Endothelial cell (in vitro differentiated cells): Measurements from ENCODE around the gene HLCS. TPM values are rescaled to one million over a fixed set of nuclear protein-coding genes. Genes with fewer than 3 reads are reported as not detected.
"Not testable (repeated sequence)": the region's sequence is repeated elsewhere in the genome, so short reads cannot be mapped to it uniquely, and the experiment has no call there.

ENCODE experiments used
- DNase-seq: peaks from one replicate; pipeline ENCODE4 v3.0.0; 2021; ENCODE audit warnings: low spot score
- H3K27ac Mint-ChIP-seq: one replicate; pipeline ENCODE4 v1.8.0; 2021; ENCODE audit warnings: mixed read lengths, inconsistent platforms; ENCODE audit not compliant: unreplicated experiment
- H3K27me3 Mint-ChIP-seq: one replicate; pipeline ENCODE4 v1.8.0; 2021; ENCODE audit warnings: mild to moderate bottlenecking, moderate library complexity, mixed read lengths, inconsistent platforms; ENCODE audit not compliant: unreplicated experiment
- H3K36me3 Mint-ChIP-seq: one replicate; pipeline ENCODE4 v1.8.0; 2021; ENCODE audit warnings: mild to moderate bottlenecking, low read depth, mixed read lengths, inconsistent platforms; ENCODE audit not compliant: unreplicated experiment
- H3K4me1 Mint-ChIP-seq: one replicate; pipeline ENCODE4 v1.8.0; 2021; ENCODE audit warnings: mild to moderate bottlenecking, mixed read lengths, inconsistent platforms; ENCODE audit not compliant: unreplicated experiment
- H3K4me3 Mint-ChIP-seq: one replicate; pipeline ENCODE4 v1.8.0; 2021; ENCODE audit warnings: mild to moderate bottlenecking, mixed read lengths, inconsistent platforms; ENCODE audit not compliant: unreplicated experiment
- H3K9me3 Mint-ChIP-seq: one replicate; pipeline ENCODE4 v1.8.0; 2021; ENCODE audit warnings: mixed read lengths, inconsistent platforms; ENCODE audit not compliant: unreplicated experiment
- total RNA-seq: library from RNA; stranded (reverse); fragmentation: NEBNext Ultra II Directional; extraction: Animal tissue kit (Norgen Biotek cat#: 25700); gene quantifications from one replicate; pipeline ENCODE4 v1.2.1, GENCODE V29; 2021; ENCODE audit not compliant: unreplicated experiment
- TF ChIP-seq, protein P1 (sequence below): fragments of 200-600 bp; sonication (generic); IDR thresholded peaks from one replicate; pipeline ENCODE4 v1.5.0; 2021; ENCODE audit warnings: antibody characterized with exemption; ENCODE audit not compliant: unreplicated experiment

The HLCS gene
- total RNA-seq, 1 donor from 2014 or later, result 97.4 TPM

DNA sequence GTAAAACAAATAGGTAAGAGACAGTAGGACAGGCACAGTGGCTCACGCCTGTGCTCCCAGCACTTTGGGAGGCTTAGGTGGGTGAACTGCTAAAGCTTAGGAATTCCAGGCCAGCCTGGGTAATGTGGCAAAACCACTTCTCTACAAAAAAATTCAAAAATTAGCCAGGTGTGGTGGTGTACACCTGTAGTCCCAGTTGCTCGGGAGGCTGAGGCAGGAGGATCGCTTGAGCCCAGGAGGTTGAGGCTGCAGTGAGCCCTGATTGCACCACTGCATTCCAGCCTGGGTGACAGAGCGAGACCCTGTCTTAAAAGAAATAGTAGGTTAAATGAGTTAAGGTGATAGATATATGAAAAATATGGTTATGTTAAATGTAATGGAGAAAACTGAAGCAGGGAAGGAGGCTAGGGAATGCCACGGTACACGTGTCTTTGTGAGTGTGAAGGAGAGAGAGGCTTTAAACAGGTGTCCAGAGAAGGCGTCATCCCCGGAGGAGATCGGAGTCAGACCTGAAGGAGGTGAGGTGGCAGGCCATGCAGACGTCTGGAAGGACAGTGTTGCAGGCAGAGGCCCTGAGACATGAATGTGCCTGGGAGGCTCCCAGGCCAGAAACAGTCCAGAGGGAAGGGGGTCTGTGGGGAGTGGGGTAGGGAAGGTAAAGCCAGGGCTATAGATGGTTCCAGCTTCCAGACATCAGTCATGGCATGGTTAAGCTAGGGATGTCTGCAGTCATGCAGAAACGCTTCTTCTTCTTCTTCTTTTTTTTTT, 32.8 kb upstream of the HLCS start:
- no peak for DNase-seq
- Mint-ChIP-seq H3K4me3 (no peak overlapping the region), H3K27me3 (peaks cover 2% of the 10 kb centered on the region), H3K4me1 (peaks cover 27% of the 10 kb centered on the region), H3K36me3 (no peaks in the 10 kb centered on the region), H3K27ac (no peak overlapping the region), H3K9me3 (no peaks in the 10 kb centered on the region)
- TF ChIP-seq, protein P1, sequence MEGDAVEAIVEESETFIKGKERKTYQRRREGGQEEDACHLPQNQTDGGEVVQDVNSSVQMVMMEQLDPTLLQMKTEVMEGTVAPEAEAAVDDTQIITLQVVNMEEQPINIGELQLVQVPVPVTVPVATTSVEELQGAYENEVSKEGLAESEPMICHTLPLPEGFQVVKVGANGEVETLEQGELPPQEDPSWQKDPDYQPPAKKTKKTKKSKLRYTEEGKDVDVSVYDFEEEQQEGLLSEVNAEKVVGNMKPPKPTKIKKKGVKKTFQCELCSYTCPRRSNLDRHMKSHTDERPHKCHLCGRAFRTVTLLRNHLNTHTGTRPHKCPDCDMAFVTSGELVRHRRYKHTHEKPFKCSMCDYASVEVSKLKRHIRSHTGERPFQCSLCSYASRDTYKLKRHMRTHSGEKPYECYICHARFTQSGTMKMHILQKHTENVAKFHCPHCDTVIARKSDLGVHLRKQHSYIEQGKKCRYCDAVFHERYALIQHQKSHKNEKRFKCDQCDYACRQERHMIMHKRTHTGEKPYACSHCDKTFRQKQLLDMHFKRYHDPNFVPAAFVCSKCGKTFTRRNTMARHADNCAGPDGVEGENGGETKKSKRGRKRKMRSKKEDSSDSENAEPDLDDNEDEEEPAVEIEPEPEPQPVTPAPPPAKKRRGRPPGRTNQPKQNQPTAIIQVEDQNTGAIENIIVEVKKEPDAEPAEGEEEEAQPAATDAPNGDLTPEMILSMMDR, result no peak

DNA sequence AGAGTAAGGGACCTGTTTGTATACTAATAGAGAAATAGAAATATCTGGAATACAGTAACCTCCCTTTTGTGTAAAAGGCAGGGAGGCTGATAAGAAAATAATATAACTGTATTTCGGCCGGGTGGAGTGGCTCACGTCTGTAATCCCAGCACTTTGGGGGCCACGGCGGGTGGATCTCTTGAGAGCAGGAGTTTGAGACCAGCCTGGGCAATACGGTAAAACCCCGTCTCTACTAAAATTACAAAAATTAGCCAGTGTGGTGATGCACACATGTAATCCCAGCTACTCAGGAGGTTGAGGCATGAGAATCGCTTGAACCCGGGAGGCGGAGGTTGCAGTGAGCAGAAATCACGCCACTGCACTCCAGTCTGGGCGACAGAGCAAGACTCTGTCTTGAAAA, 28.8 kb upstream of the HLCS start:
- H3K27me3 Mint-ChIP-seq, result peaks cover 10% of the 10 kb centered on the region
- not testable (repeated sequence) for H3K36me3 Mint-ChIP-seq, H3K27ac Mint-ChIP-seq, H3K4me3 Mint-ChIP-seq, H3K9me3 Mint-ChIP-seq, DNase-seq
- peaks cover 26% of the 10 kb centered on the region for H3K4me1 Mint-ChIP-seq

DNA sequence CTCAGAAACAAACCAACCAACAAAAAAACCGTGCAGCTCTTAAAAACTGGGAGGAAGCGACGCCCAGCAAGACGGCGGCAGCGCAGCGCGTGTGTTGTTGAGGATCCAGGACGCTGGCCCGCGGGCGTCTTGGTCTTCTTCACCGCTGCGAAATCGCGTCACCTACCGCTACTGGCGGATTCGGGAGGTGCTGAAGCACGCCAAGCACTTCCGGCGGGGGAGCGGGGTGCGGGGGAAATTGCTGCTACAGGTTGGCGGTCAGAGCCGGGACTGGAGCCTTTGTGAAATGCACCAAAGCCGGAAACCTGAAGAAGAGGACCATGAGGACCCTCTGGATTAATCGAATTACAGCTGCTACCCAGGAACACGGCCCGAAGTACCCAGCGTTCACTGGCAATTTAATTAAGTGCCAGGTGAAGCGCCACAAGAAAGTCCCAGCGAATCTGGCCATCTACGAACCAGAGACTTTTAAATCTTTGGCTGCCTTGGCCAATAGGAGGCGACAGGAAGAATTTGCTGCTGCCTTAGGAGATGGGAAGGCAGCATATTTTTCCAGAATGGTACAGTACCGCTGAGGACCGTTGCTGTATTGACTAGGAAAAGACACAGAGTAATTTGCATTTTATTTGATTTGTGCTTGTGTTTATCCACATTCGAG, 28.2 kb upstream of the HLCS start:
- TF ChIP-seq, protein P1, result no peak
- peak; percentile 22 for DNase-seq
- H3K27me3 Mint-ChIP-seq, result peaks cover 12% of the 10 kb centered on the region
- no peak overlapping the region for H3K4me3 Mint-ChIP-seq
- no peak overlapping the region for H3K27ac Mint-ChIP-seq
- H3K36me3 Mint-ChIP-seq, result peaks cover 6% of the 10 kb centered on the region
- H3K9me3 Mint-ChIP-seq, result no peaks in the 10 kb centered on the region
- H3K4me1 Mint-ChIP-seq, result peaks cover 26% of the 10 kb centered on the region

DNA sequence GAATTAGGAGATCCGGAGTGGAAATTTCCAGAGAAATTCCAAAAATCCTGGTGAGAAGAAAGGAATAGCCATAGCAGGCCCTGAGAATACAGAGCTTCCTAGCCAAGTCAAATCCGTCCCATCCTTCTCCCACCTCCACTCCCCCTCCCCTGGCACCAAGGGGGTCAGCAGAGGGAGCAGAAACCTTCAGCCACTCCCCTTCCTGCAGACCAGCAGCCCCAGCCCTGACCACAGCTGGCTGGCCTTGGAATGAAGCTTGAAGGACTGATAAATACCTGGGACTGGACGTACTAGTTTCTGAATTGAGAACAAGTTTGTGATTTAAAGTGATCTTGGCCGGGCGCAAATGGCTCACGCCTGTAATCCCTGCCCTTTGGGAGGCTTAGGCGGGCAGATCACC, 26.2 kb upstream of the HLCS start:
- H3K36me3 Mint-ChIP-seq, result peaks cover 8% of the 10 kb centered on the region
- no peak for DNase-seq
- TF ChIP-seq, protein P1, result no peak
- peaks cover 30% of the 10 kb centered on the region for H3K4me1 Mint-ChIP-seq
- H3K4me3 Mint-ChIP-seq, result no peak overlapping the region
- H3K9me3 Mint-ChIP-seq, result no peaks in the 10 kb centered on the region
- H3K27ac Mint-ChIP-seq, result peak overlapping the region; percentile 24
- H3K27me3 Mint-ChIP-seq, result peaks cover 12% of the 10 kb centered on the region

DNA sequence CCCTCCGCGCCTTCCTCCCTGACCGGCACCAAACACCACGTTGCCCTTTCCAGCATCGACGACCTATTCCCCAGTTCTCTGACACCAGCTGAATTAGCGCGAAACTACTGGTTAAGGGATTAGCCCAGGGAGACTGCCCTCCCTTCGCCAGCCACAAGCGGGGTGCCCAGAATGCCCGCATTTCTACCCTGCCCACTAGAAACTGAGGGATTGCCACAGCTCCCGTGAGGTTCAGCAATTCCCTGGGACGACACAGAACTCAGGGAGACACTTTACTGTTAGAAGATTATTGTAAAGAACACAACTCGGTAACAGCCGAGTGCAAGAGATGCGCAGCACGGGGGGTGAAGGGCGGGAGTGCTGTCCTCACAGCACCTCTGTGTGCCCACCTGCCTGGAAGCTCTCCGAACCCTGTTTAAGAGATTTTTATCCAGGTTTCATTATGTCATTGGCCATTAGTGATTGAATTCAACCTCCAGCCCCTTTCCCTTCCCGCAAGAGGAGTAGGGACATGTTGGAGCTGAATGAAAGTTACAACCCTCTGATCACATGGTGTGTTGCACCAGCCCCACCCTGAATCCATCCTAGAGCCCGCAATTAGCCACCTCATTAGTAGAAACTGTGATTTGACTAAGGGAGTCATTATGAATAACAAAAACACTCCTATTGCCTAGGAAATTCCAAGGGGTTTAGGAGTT, 24.2 kb upstream of the HLCS start:
- H3K9me3 Mint-ChIP-seq, result no peaks in the 10 kb centered on the region
- H3K36me3 Mint-ChIP-seq, result peaks cover 18% of the 10 kb centered on the region
- peaks cover 26% of the 10 kb centered on the region for H3K4me1 Mint-ChIP-seq
- H3K4me3 Mint-ChIP-seq, result peak overlapping the region; percentile 94
- H3K27ac Mint-ChIP-seq, result peak overlapping the region; percentile 94
- H3K27me3 Mint-ChIP-seq, result peaks cover 12% of the 10 kb centered on the region
- TF ChIP-seq, protein P1, result no peak
- no peak for DNase-seq
